ENCODE measurements around the gene MUCL1. TPM values are rescaled to one million over a fixed set of nuclear protein-coding genes. Genes with fewer than 3 reads are reported as not detected.

The MUCL1 gene
- total and polyA plus RNA-seq, 2 of the 13 experiments (the other 11 are each of a cell fraction or from before 2014, with no cell fraction given), result not detected

- no peaks in the 10 kb centered on the region for H4K20me1 ChIP-seq (ENCODE audit: insufficient read depth, low read length)
- no peaks in the 10 kb centered on the region for H3K27me3 ChIP-seq (ENCODE audit: control insufficient read depth in 1 of 2, insufficient read depth in 2 of 2, low read length in 2 of 2)
- FAIRE-seq, result no peak
- no peak overlapping the region for H3K9ac ChIP-seq (ENCODE audit: insufficient read depth, low read depth, low read length)
- no peak for DNase-seq (ENCODE audit: low spot score)
- H3K79me2 ChIP-seq (ENCODE audit: insufficient read depth, low read length), result no peaks in the 10 kb centered on the region
- no TSS peak for BruUV-seq (replicated peaks)
- POLR2A ChIA-PET, result no interaction called here
- intact Hi-C loops (cut with micrococcal nuclease; ENCODE audit: unreplicated experiment) (no loop called here), in situ Hi-C loops (cut with HindIII; ENCODE audit: extremely low pct_ligation_motif_present, low pct_unique_long_range_greater_than_20kb) (no loop called here)
- no peak overlapping the region for H3K27ac ChIP-seq (ENCODE audit: extremely low read length, insufficient read depth, low read length)
- ATAC-seq, result no peak
- no peaks in the 10 kb centered on the region for H3K36me3 ChIP-seq (replicated peaks in 1 of 2; ENCODE audit: control insufficient read depth in 1 of 2, insufficient read depth in 2 of 2, low read length in 2 of 2)
- peaks cover 8% of the 10 kb centered on the region; the same call in 1 of the 2 replicates for H3K9me3 ChIP-seq (ENCODE audit: low read length)
- no peak overlapping the region for H3K4me3 ChIP-seq (replicated peaks in 1 of 3; ENCODE audit: insufficient read depth in 1 of 3, low read depth in 2 of 3, low read length in 3 of 3)
- CTCF ChIA-PET (ENCODE audit: low intra/inter-chr PET ratio, low total read pairs), result no interaction called here
- 0% methylated on average over 2 of the region's 3 CpGs for WGBS (ENCODE audit: low lambda C conversion rate)
- no peak overlapping the region for H3K4me2 ChIP-seq (ENCODE audit: low read depth, low read length)
- no peak overlapping the region for H2AFZ ChIP-seq (ENCODE audit: low read length)
- no peaks in the 10 kb centered on the region for H3K4me1 ChIP-seq (ENCODE audit: insufficient read depth, low read length)
- no peak for TF ChIP-seq NPAS2 (CRISPR knock-in tag; IDR thresholded peaks at IDR 0.05; ENCODE audit: borderline replicate concordance)
- TF ChIP-seq MIER3 (CRISPR knock-in tag; IDR thresholded peaks at IDR 0.05; ENCODE audit: borderline replicate concordance), result no peak
- TF ChIP-seq ZNF354B (CRISPR knock-in tag; IDR thresholded peaks at IDR 0.05), result no peak
- TF ChIP-seq NRL (CRISPR knock-in tag; IDR thresholded peaks at IDR 0.05; ENCODE audit: borderline replicate concordance), result no peak
- TF ChIP-seq ZNF841 (CRISPR knock-in tag; IDR thresholded peaks at IDR 0.05; ENCODE audit: borderline replicate concordance), result no peak
- no peak for TF ChIP-seq ZNF282 (IDR thresholded peaks at IDR 0.05; ENCODE audit: partially characterized antibody)
- TF ChIP-seq TMF1 (CRISPR knock-in tag; IDR thresholded peaks at IDR 0.05; ENCODE audit: low read depth), result no peak
- TF ChIP-seq ZMYM2 (CRISPR knock-in tag; IDR thresholded peaks at IDR 0.05), result no peak
- no peak for TF ChIP-seq ATRX (CRISPR knock-in tag; IDR thresholded peaks at IDR 0.05; ENCODE audit: borderline replicate concordance)
- no peak for TF ChIP-seq ZNF430 (CRISPR knock-in tag; IDR thresholded peaks at IDR 0.05)
- TF ChIP-seq, protein P1, sequence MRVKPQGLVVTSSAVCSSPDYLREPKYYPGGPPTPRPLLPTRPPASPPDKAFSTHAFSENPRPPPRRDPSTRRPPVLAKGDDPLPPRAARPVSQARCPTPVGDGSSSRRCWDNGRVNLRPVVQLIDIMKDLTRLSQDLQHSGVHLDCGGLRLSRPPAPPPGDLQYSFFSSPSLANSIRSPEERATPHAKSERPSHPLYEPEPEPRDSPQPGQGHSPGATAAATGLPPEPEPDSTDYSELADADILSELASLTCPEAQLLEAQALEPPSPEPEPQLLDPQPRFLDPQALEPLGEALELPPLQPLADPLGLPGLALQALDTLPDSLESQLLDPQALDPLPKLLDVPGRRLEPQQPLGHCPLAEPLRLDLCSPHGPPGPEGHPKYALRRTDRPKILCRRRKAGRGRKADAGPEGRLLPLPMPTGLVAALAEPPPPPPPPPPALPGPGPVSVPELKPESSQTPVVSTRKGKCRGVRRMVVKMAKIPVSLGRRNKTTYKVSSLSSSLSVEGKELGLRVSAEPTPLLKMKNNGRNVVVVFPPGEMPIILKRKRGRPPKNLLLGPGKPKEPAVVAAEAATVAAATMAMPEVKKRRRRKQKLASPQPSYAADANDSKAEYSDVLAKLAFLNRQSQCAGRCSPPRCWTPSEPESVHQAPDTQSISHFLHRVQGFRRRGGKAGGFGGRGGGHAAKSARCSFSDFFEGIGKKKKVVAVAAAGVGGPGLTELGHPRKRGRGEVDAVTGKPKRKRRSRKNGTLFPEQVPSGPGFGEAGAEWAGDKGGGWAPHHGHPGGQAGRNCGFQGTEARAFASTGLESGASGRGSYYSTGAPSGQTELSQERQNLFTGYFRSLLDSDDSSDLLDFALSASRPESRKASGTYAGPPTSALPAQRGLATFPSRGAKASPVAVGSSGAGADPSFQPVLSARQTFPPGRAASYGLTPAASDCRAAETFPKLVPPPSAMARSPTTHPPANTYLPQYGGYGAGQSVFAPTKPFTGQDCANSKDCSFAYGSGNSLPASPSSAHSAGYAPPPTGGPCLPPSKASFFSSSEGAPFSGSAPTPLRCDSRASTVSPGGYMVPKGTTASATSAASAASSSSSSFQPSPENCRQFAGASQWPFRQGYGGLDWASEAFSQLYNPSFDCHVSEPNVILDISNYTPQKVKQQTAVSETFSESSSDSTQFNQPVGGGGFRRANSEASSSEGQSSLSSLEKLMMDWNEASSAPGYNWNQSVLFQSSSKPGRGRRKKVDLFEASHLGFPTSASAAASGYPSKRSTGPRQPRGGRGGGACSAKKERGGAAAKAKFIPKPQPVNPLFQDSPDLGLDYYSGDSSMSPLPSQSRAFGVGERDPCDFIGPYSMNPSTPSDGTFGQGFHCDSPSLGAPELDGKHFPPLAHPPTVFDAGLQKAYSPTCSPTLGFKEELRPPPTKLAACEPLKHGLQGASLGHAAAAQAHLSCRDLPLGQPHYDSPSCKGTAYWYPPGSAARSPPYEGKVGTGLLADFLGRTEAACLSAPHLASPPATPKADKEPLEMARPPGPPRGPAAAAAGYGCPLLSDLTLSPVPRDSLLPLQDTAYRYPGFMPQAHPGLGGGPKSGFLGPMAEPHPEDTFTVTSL (CRISPR knock-in tag; IDR thresholded peaks at IDR 0.05; ENCODE audit: borderline replicate concordance), result no peak
- TF ChIP-seq, protein P2, sequence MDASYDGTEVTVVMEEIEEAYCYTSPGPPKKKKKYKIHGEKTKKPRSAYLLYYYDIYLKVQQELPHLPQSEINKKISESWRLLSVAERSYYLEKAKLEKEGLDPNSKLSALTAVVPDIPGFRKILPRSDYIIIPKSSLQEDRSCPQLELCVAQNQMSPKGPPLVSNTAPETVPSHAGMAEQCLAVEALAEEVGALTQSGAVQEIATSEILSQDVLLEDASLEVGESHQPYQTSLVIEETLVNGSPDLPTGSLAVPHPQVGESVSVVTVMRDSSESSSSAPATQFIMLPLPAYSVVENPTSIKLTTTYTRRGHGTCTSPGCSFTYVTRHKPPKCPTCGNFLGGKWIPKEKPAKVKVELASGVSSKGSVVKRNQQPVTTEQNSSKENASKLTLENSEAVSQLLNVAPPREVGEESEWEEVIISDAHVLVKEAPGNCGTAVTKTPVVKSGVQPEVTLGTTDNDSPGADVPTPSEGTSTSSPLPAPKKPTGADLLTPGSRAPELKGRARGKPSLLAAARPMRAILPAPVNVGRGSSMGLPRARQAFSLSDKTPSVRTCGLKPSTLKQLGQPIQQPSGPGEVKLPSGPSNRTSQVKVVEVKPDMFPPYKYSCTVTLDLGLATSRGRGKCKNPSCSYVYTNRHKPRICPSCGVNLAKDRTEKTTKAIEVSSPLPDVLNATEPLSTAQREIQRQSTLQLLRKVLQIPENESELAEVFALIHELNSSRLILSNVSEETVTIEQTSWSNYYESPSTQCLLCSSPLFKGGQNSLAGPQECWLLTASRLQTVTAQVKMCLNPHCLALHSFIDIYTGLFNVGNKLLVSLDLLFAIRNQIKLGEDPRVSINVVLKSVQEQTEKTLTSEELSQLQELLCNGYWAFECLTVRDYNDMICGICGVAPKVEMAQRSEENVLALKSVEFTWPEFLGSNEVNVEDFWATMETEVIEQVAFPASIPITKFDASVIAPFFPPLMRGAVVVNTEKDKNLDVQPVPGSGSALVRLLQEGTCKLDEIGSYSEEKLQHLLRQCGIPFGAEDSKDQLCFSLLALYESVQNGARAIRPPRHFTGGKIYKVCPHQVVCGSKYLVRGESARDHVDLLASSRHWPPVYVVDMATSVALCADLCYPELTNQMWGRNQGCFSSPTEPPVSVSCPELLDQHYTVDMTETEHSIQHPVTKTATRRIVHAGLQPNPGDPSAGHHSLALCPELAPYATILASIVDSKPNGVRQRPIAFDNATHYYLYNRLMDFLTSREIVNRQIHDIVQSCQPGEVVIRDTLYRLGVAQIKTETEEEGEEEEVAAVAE (CRISPR knock-in tag; IDR thresholded peaks at IDR 0.05; ENCODE audit: borderline replicate concordance), result no peak
- TF ChIP-seq KLF12 (CRISPR knock-in tag; IDR thresholded peaks at IDR 0.05; ENCODE audit: borderline replicate concordance), result no peak
- TF ChIP-seq ONECUT2 (CRISPR knock-in tag; IDR thresholded peaks at IDR 0.05), result no peak
- TF ChIP-seq, protein P3, sequence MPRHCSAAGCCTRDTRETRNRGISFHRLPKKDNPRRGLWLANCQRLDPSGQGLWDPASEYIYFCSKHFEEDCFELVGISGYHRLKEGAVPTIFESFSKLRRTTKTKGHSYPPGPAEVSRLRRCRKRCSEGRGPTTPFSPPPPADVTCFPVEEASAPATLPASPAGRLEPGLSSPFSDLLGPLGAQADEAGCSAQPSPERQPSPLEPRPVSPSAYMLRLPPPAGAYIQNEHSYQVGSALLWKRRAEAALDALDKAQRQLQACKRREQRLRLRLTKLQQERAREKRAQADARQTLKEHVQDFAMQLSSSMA (CRISPR knock-in tag; IDR thresholded peaks at IDR 0.05), result no peak
- TF ChIP-seq ZBTB38 (CRISPR knock-in tag; IDR thresholded peaks at IDR 0.05), result no peak
Measured at GRCh38 chr12:54821676-54822075, 32.6 kb upstream of the MUCL1 start.

Measured in HepG2 (cell line).